D341Med (cell line): Measurements from ENCODE around the gene ETV6.
"Not testable (repeated sequence)": the region's sequence is repeated elsewhere in the genome, so short reads cannot be mapped to it uniquely, and the experiment has no call there.

ENCODE experiments used
- DNase-seq: peaks from one replicate; pipeline ENCODE4 v3.0.0; 2012; ENCODE audit warnings: low spot score

The ETV6 gene

DNA sequence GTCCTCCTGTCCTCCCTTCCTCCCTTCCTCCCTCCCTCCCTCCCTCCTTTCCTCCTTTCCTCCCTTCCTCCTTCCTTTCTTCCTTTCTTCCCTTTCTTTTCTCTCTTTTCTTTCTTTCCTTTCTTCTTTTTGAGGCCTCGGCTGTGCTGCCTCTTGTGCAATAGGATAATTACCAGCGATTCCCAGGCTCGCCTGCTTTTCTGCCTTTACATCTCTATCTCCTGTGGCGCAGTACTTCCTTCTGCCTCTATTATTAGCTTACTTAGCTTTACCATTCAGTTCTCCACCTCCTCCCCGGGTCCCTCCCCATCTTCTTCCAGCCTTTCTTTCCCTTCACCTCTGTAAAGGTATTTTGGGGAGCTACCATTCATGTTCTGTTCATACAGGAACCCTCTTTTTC, 19.9 kb downstream of the ETV6 start:
- no peak for DNase-seq

GRCh38 chr12:11672256-11673191, 23.1 kb downstream of the ETV6 start:
- no peak for DNase-seq

DNA sequence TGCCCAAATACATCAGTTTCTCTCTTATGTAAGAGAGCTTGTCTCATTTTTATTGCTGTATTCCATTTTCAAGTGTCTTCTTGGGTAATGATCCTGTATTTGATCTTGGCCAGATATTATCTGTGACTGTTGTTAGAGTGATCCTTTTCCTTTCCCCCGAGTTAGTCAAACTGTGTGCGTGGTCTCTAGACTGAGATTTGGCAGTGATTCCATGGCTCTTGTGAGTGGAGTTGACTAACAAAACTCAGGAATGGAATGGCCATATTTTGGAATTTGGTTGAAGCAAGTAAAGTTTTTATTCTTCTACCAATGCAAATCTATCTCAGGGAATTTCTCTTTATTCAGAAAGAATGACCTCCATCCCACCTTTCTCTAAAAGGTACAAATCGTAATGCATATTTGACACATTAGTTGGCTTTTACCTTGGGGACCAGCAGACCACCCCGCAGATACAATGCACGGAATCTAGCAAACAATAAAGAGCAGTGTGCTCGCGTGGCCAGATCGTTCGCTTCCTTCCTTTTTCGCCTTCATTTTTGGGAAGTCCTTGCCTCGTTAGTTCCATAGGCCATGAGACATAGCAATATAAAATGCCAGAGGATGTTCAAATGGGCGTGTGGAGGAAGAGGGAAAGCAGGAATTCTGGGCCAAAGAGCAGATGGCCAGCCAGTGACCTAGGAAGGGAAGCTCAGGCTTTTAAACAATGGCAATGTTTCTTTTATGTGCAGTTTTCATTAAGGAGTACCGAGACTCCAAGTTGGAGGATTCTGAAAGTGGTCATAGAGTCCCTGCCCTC, 24.4 kb downstream of the ETV6 start:
- no peak for DNase-seq

DNA sequence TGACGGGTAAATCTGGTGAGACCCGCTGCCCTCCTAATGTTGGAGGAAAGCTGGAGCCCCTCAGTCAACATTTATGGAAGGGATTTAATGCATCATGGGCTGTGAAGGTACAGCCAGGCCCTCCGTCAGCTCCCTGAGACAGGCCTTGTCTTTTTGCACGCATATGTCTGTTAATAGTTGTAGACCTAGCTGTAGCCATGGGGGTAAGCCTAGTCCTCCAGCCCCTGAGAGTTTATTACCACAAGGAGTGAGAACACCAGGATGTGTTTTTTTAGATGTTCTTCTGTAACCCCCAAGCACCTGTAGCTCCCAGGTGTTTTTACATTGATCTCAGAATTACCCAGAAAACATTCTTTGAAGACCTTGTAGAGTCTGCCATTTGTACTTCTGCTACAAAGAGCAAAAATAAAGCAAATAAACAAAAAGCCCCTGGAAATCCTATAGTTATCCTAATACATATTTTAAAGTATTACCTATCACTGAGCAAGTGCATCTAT, 25.5 kb downstream of the ETV6 start:
- DNase-seq, result no peak

- DNase-seq, result no peak
Observed at GRCh38 chr12:11676052-11676451, 26.6 kb downstream of the ETV6 start.

DNA sequence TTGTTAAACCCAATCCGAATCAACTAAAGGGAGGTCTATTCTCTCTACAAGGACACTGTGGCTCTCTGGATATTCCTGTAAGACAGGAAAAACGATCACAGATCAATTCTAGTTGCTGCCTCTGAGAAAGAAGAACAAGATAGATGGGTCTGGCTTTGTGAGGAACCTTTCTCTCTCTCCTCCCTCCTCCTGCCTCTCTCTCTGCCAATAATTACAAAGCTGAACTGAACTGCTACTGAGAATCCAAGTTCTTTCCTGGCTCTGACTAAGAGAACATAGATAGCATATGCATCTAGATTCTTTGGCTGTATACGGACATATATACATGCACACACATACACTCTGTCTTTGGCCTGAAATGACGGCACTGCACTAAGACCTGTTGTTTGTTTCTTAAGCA, 27.6 kb downstream of the ETV6 start:
- DNase-seq, result no peak

- DNase-seq, result no peak
Observed at GRCh38 chr12:11677752-11678151, 28.3 kb downstream of the ETV6 start.

- DNase-seq, result no peak
Observed at GRCh38 chr12:11678781-11679180, 29.3 kb downstream of the ETV6 start.

DNA sequence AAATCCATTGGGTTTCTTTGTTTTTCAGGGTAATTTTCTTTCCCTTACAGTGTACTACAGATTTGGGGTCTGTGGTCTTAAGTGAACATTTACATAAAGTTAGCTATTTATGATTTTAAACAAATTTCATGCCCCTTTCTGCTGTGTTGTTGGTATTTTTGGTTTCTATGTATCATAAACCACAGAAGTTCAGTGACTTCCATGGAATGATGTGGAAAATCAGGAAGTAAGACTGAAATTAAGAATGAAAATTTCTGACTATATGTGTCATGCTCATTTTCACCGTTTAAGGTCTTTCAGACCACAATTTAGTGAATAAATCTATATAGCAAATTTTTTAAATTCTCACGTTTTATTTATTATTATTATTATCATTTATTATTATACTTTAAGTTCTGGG, 31.7 kb downstream of the ETV6 start:
- no peak for DNase-seq

GRCh38 chr12:11681695-11682094, 32.2 kb downstream of the ETV6 start:
- DNase-seq, result not testable (repeated sequence)

GRCh38 chr12:11684393-11684792, 34.9 kb downstream of the ETV6 start:
- DNase-seq, result no peak

GRCh38 chr12:11684811-11685210, 35.3 kb downstream of the ETV6 start:
- DNase-seq, result no peak

- no peak for DNase-seq
Observed at GRCh38 chr12:11685316-11685715, 35.8 kb downstream of the ETV6 start.

GRCh38 chr12:11685716-11686115, 36.2 kb downstream of the ETV6 start:
- DNase-seq, result no peak

DNA sequence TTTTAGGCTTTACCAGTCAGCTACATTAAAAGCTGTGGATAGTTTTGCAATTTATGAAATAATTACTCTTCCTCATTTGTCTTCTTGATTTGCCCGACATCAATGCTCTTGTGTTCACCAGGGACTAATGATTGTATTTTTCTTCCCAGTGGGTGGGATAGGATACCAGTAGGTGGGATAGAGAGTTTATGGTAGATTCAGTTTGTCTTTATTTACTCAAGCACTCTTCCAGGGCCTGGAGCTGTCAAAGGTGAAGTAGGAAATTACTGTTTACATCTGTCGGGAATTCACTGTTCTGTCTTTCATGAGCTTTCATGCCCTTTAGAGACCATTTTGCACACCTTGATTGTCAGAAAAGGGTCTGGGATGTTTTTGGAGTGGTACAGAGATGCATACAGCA, 36.6 kb downstream of the ETV6 start:
- DNase-seq, result no peak

DNA sequence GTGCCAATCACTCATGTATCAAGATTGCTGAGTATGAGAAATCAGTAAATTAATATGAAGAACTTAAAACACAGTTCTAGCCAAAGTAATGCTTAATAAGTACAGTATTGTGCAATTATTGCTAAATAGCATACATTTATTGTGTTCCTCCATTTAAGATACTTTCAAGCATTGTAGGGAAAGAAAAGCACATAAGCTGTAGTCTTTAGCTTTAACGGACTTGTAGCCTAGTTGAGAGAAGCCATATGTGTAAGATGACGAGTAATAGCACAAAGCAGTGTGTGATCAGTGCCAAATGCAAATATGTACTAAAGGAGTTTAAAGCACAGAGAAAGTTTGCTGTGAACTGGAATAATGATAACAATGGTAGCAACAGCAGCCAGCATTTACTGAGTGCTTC, 38.1 kb downstream of the ETV6 start:
- no peak for DNase-seq

- no peak for DNase-seq
Observed at GRCh38 chr12:11688379-11688778, 38.9 kb downstream of the ETV6 start.

DNA sequence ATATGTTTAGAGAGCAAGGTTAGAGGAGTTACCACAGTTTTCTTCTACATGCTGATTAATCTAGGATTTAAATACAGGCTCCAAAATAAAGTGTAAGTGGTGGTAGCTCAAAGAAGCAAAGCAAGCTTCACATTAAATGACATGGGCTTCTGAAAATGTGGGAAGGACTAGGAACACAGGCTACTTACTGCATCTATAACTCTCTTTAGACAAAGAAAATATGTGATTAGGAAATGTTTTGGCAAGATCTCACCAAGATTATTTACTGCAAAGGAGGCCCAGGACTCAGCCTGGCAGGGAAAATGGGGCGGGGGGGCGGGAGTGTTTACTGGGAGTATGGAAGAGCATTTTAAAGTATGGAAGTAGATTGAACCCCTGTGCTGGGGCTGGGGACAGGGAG, 39.4 kb downstream of the ETV6 start:
- no peak for DNase-seq

GRCh38 chr12:11689591-11690186, 40.2 kb downstream of the ETV6 start:
- peak; percentile 60 for DNase-seq

GRCh38 chr12:11693067-11693466, 43.6 kb downstream of the ETV6 start:
- DNase-seq, result no peak

- no peak for DNase-seq
Observed at GRCh38 chr12:11693601-11694000, 44.1 kb downstream of the ETV6 start.

DNA sequence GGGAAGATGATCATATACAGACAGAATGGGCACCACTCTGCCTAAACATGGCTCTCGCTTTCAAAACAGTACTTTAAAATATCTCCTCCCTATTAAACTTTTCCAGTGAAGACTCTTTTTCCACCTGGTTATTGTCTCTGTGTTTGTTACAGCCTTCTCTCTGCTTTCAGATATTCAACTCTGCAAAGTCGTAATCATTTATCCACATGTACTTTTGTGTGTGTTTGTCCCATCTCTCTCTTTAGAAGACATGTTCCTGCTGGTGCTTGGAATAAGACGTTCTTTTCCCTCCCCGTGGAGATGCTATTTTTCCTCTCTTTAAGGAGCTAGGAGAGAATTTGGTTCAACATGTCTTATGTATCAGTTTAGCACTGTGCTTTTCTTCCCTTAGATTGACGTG, 45.1 kb downstream of the ETV6 start:
- DNase-seq, result no peak

DNA sequence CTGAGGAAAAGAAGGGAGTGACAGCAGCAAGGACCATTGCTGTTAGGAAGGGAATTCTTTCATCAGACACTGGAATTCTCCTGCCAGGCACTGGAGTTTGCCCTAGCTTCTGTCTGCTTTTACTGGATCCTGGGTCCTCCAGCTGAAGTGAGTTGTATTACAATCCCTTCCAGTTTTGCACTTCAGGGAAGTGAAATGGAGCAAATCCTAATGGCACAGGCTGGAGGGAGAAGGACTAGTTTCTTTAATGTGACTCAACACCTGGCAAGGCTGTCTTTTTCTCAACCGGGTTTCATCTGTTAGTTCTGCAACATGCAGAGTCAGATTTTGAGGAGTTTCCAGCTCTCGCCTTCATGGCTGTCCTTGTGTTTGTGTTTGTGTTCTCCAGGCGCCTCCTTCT, 45.8 kb downstream of the ETV6 start:
- DNase-seq, result no peak
